Astrocyte of the cerebellum (primary cell): ENCODE measurements around the gene SAFB2.
"Not testable (repeated sequence)": the region's sequence is repeated elsewhere in the genome, so short reads cannot be mapped to it uniquely, and the experiment has no call there.

Experiments used
- DNase-seq: peaks from one replicate; pipeline ENCODE4 v3.0.0-alpha.2; 2011; ENCODE audit warnings: low read depth
- H3K4me3 ChIP-seq: 2 replicates; pipeline ENCODE4 v1.5.1; 2011; ENCODE audit warnings: mild to moderate bottlenecking, low read depth, low read length, moderate library complexity
- CTCF ChIP-seq: IDR thresholded peaks from 2 replicates; pipeline ENCODE4 v1.5.1; 2012; ENCODE audit warnings: low read length, low read depth, moderate library complexity, mild to moderate bottlenecking; ENCODE audit errors: missing control alignments
- in situ Hi-C: cut with HindIII; loops from 2 replicates; pipeline ENCODE4 v1.10.0; 2017; ENCODE audit warnings: low sequenced_read_pairs

The SAFB2 gene

GRCh38 chr19:5612891-5613865 lies 9.4 kb downstream of the SAFB2 start:
- no peak for TF ChIP-seq CTCF
- no peak for DNase-seq
- in situ Hi-C loops = no loop called here
- H3K4me3 ChIP-seq = no peak overlapping the region

GRCh38 chr19:5609881-5610448 lies 12.6 kb downstream of the SAFB2 start:
- no peak for TF ChIP-seq CTCF
- in situ Hi-C loops = loop anchor here (10.0 kb wide), 1 partner anchor 45 kb away; no protein-coding TSS in a partner anchor
- no peak overlapping the region for H3K4me3 ChIP-seq
- DNase-seq = no peak

GRCh38 chr19:5608766-5609165 lies 13.8 kb downstream of the SAFB2 start:
- not testable (repeated sequence) for DNase-seq, H3K4me3 ChIP-seq
- in situ Hi-C loops = loop anchor here (10.0 kb wide), 1 partner anchor 46 kb away; no protein-coding TSS in a partner anchor

- TF ChIP-seq CTCF = no peak
- DNase-seq = no peak
- no peak overlapping the region for H3K4me3 ChIP-seq
- in situ Hi-C loops = loop anchor here (10.0 kb wide), 1 partner anchor 47 kb away; no protein-coding TSS in a partner anchor
Observed at GRCh38 chr19:5608291-5608690, 14.3 kb downstream of the SAFB2 start.

GRCh38 chr19:5607318-5608275 lies 15.0 kb downstream of the SAFB2 start:
- in situ Hi-C loops = loop anchor here (10.0 kb wide), 1 partner anchor 47 kb away; no protein-coding TSS in a partner anchor
- no peak for TF ChIP-seq CTCF

GRCh38 chr19:5605362-5605761 lies 17.2 kb downstream of the SAFB2 start:
- TF ChIP-seq CTCF = no peak
- H3K4me3 ChIP-seq = no peak overlapping the region
- in situ Hi-C loops = loop anchor here (10.0 kb wide), 1 partner anchor 49 kb away; no protein-coding TSS in a partner anchor
- no peak for DNase-seq

More at GRCh38 chr19:5607318-5608275, 15.0 kb downstream of the SAFB2 start:
- no peak overlapping the region for H3K4me3 ChIP-seq
- no peak for DNase-seq
